ENCODE data around the gene NR2E1. TPM values are rescaled to one million over a fixed set of nuclear protein-coding genes. Genes with fewer than 3 reads are reported as not detected.

NR2E1 gene
- total and polyA plus RNA-seq, 12 donors: not detected

- TF ChIP-seq CTCF (IDR thresholded peaks at IDR 0.05): no peak
- H3K27me3 ChIP-seq: peaks cover 33 to 100% (median 100%) of the 10 kb centered on the region in 7 donors
- DNase-seq: no peak
- peaks cover 3 to 32% (median 19%) of the 10 kb centered on the region in 9 donors for H3K4me1 ChIP-seq
- H3K36me3 ChIP-seq: no peaks in the 10 kb centered on the region
- intact Hi-C loops (cut with DNase I): no loop called here
- ATAC-seq: no peak
- no peak overlapping the region for H3K4me3 ChIP-seq
- H3K9me3 ChIP-seq: no peaks in the 10 kb centered on the region
- WGBS, 2 donors: 19 to 24% methylated on average over 5 of the region's 5 CpGs
- H3K27ac ChIP-seq: no peak overlapping the region
Observed at GRCh38 chr6:108159981-108160380, 5.8 kb upstream of the NR2E1 start.

GRCh38 chr6:108161724-108162282 lies 4.0 kb upstream of the NR2E1 start:
- ATAC-seq (no peak), DNase-seq (no peak)
- H3K4me1 ChIP-seq: peaks cover 9 to 49% (median 37%) of the 10 kb centered on the region in 9 donors
- no peak overlapping the region for H3K4me3 ChIP-seq
- H3K9me3 ChIP-seq: no peaks in the 10 kb centered on the region
- intact Hi-C loops (cut with DNase I): no loop called here
- peaks cover 52 to 100% (median 100%) of the 10 kb centered on the region in 7 donors for H3K27me3 ChIP-seq
- no peak for TF ChIP-seq CTCF (IDR thresholded peaks at IDR 0.05)
- no peaks in the 10 kb centered on the region for H3K36me3 ChIP-seq
- 8 to 10% methylated on average over 3 of the region's 3 CpGs for WGBS, 2 donors
- no peak overlapping the region for H3K27ac ChIP-seq

GRCh38 chr6:108163267-108163643 lies 2.6 kb upstream of the NR2E1 start:
- H3K27ac ChIP-seq: no peak overlapping the region
- DNase-seq (no peak), ATAC-seq (no peak)
- H3K27me3 ChIP-seq: peaks cover 56 to 100% (median 100%) of the 10 kb centered on the region in 7 donors
- H3K4me3 ChIP-seq: no peak overlapping the region
- no peak for TF ChIP-seq CTCF (IDR thresholded peaks at IDR 0.05)
- H3K36me3 ChIP-seq: no peaks in the 10 kb centered on the region
- no peaks in the 10 kb centered on the region for H3K9me3 ChIP-seq
- intact Hi-C loops (cut with DNase I): no loop called here
- WGBS, 2 donors: 3 to 4% methylated on average over 6 of the region's 6 CpGs
- H3K4me1 ChIP-seq: peaks cover 8 to 49% (median 38%) of the 10 kb centered on the region in 9 donors

- no peaks in the 10 kb centered on the region for H3K36me3 ChIP-seq
- no peak for TF ChIP-seq CTCF (IDR thresholded peaks at IDR 0.05)
- no peaks in the 10 kb centered on the region for H3K9me3 ChIP-seq
- H3K4me3 ChIP-seq: no peak overlapping the region
- WGBS, 2 donors: 3 to 5% methylated on average over 41 of the region's 41 CpGs
- H3K4me1 ChIP-seq: peaks cover 13 to 55% (median 45%) of the 10 kb centered on the region in 9 donors
- peaks cover 61 to 100% (median 100%) of the 10 kb centered on the region in 7 donors for H3K27me3 ChIP-seq
- intact Hi-C loops (cut with DNase I): no loop called here
- H3K27ac ChIP-seq: no peak overlapping the region
- ATAC-seq: no peak
- DNase-seq: no peak
Observed at GRCh38 chr6:108163644-108164542, 1.9 kb upstream of the NR2E1 start.

All from heart right ventricle (tissue), 16 donors.